HG02759 (cell line): Measurements from ENCODE around the gene FFAR1.

ENCODE experiments used
- ATAC-seq: cut with Tn5 transposase; IDR thresholded peaks from one replicate; pipeline ENCODE4 v1.9.1; 2021; ENCODE audit warnings: mild to moderate bottlenecking, moderate library complexity; ENCODE audit not compliant: unreplicated experiment

FFAR1 gene

GRCh38 chr19:35314858-35315470, 32.7 kb upstream of the FFAR1 start:
- no peak for ATAC-seq

- ATAC-seq, result no peak
Observed at GRCh38 chr19:35315883-35316282, 31.8 kb upstream of the FFAR1 start.

- ATAC-seq, result no peak
Observed at GRCh38 chr19:35316560-35316959, 31.1 kb upstream of the FFAR1 start.

- ATAC-seq, result no peak
Observed at GRCh38 chr19:35317464-35318043, 30.1 kb upstream of the FFAR1 start.

GRCh38 chr19:35318679-35319448, 28.8 kb upstream of the FFAR1 start:
- ATAC-seq, result no peak

GRCh38 chr19:35320065-35320713, 27.5 kb upstream of the FFAR1 start:
- no peak for ATAC-seq

GRCh38 chr19:35321291-35321690, 26.4 kb upstream of the FFAR1 start:
- ATAC-seq, result no peak

GRCh38 chr19:35322014-35322413, 25.7 kb upstream of the FFAR1 start:
- ATAC-seq, result no peak

- ATAC-seq, result no peak
Observed at GRCh38 chr19:35327642-35328041, 20.1 kb upstream of the FFAR1 start.

GRCh38 chr19:35328851-35329285, 18.8 kb upstream of the FFAR1 start, which contains the start of gene CD22:
Gene CD22, plus strand, starts transcription at chr19:35329187. Its CDS starts 2,854 bp downstream, at chr19:35332041.
- ATAC-seq, result no peak

GRCh38 chr19:35329323-35329722, 18.4 kb upstream of the FFAR1 start:
- ATAC-seq, result no peak

GRCh38 chr19:35330475-35330874, 17.2 kb upstream of the FFAR1 start:
- ATAC-seq, result peak; percentile 65

- ATAC-seq, result no peak
Observed at GRCh38 chr19:35331551-35332214, 16.0 kb upstream of the FFAR1 start.

- no peak for ATAC-seq
Observed at GRCh38 chr19:35332817-35333216, 14.9 kb upstream of the FFAR1 start.

- ATAC-seq, result no peak
Observed at GRCh38 chr19:35334144-35334753, 13.5 kb upstream of the FFAR1 start.

- ATAC-seq, result no peak
Observed at GRCh38 chr19:35336166-35336955, 11.3 kb upstream of the FFAR1 start.

GRCh38 chr19:35337097-35337983, 10.4 kb upstream of the FFAR1 start:
- ATAC-seq, result no peak

- no peak for ATAC-seq
Observed at GRCh38 chr19:35337984-35338296, 9.8 kb upstream of the FFAR1 start.

- ATAC-seq, result no peak
Observed at GRCh38 chr19:35340431-35340830, 7.3 kb upstream of the FFAR1 start.
